K562 (cell line): ENCODE measurements around the gene BTN3A1. TPM values are rescaled to one million over a fixed set of nuclear protein-coding genes. Genes with fewer than 3 reads are reported as not detected.

Experiments
- ATF1 ChIP-seq, 2 experiments: fragments of 450-650 bp in 1 of 2; IDR thresholded peaks; 2 replicates each; pipeline ENCODE4 v1.6.1; 2016; ENCODE audit warnings: missing compliant biosample characterization in 1 of 2, missing genetic modification characterization in 1 of 2
- CEBPB ChIP-seq: fragments of 450-650 bp; IDR thresholded peaks from 2 replicates; pipeline ENCODE4 v1.6.1; 2016; ENCODE audit warnings: missing genetic modification characterization, missing compliant biosample characterization
- HOXB6 ChIP-seq: fragments of 250-450 bp; sonication (Bioruptor Pico); IDR thresholded peaks from 2 replicates; pipeline ENCODE4 v1.5.1; 2022; ENCODE audit warnings: mild to moderate bottlenecking, borderline replicate concordance
- MED1 ChIP-seq: sonication (generic); formaldehyde crosslinking; IDR thresholded peaks from 2 replicates; pipeline ENCODE4 v1.8.1; 2023; ENCODE audit warnings: missing genetic modification reagents, borderline replicate concordance
- NR2C2 ChIP-seq, 2 experiments: fragments of 200-800 bp in 1 of 2; sonication (Bioruptor generic) in 1 of 2; sonication (generic) in 1 of 2; formaldehyde crosslinking in 1 of 2; IDR thresholded peaks; 2 replicates each; pipeline versions ENCODE4 v1.6.1 to v1.8.0; 2016 to 2022; ENCODE audit warnings: mild to moderate bottlenecking in 1 of 2, missing compliant biosample characterization in 1 of 2, missing genetic modification characterization in 1 of 2, missing genetic modification reagents in 1 of 2
- SNRNP70 ChIP-seq: fragments of 200-400 bp; formaldehyde crosslinking; optimal IDR thresholded peaks from 2 replicates; pipeline ENCODE3; 2017; ENCODE audit warnings: low read depth, low read length
- ZFP91 ChIP-seq: sonication (generic); formaldehyde crosslinking; IDR thresholded peaks from 2 replicates; pipeline ENCODE4 v1.8.0; 2022; ENCODE audit warnings: mild to moderate bottlenecking, missing genetic modification reagents
- polyA plus RNA-seq, 8 experiments: library from polyadenylated mRNA; depleted of rRNA in 4 of 8; stranded (reverse) in 5 of 8; unstranded in 3 of 8; fragments of >200 nt; fragmentation: Nextera tagmentation in 2 of 8; fragmentation: Illumina TruSeq in 1 of 8; extraction: Ambion mirVana in 2 of 8; extraction: Trizol in 1 of 8; gene quantifications; 2 replicates each; pipeline versions ENCODE4 v1.2.1 to v1.2.3, GENCODE V29; 2011 to 2014; ENCODE audit warnings: inconsistent platforms in 1 of 8, missing spikeins in 1 of 8
- total RNA-seq, 7 experiments: library from RNA; depleted of rRNA in 6 of 7; stranded (reverse); fragments of >200 nt in 6 of 7; fragmentation: Illumina TruSeq in 2 of 7; extraction: Trizol in 2 of 7; gene quantifications; 2 replicates each; pipeline versions ENCODE4 v1.2.1 to v1.2.3, GENCODE V29; 2011 to 2021; ENCODE audit warnings: low replicate concordance in 1 of 7
- TF ChIP-seq, protein P1 (sequence below): fragments of 250-450 bp; sonication (Bioruptor Pico); IDR thresholded peaks from 2 replicates; pipeline ENCODE4 v1.8.0; 2021; ENCODE audit warnings: borderline replicate concordance, mild to moderate bottlenecking, moderate library complexity; ENCODE audit not compliant: poor library complexity, severe bottlenecking

BTN3A1 gene
- total and polyA plus RNA-seq, 9 of the 15 experiments (the other 6 are each of a cell fraction or from before 2014, with no cell fraction given): 0.84 to 8.5 (median 3.9) TPM

DNA sequence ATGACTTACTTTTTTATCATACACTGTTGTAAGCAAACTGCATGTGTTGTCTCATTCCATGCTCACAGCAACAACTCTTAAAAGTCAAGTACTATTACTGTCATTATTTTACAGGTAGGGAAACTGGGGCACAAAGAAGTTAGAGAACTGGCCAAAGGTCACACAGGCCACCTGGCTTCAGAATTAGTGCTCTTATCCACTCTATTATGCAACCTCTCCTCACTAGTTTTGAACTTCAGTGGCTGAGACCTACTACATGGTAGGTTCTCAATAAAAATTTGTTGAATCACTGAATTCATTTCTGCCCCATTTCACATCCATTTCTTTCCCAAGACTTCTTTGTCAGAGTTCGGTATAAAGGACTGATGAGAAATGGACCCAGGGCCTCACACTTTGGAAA is 35.9 kb downstream of the BTN3A1 start (continued):
- TF ChIP-seq NR2C2 (CRISPR knock-in tag; IDR thresholded peaks at IDR 0.05) (no peak), NR2C2 (tag; IDR thresholded peaks at IDR 0.05) (0 out of 2 replicates have a peak, but pooled peaks have one; percentile 19), ATF1 (CRISPR knock-in tag; IDR thresholded peaks at IDR 0.05) (no peak), ATF1 (tag; IDR thresholded peaks at IDR 0.05) (0 out of 2 replicates have a peak, but pooled peaks have one; percentile 6), CEBPB (tag) (peak; percentile 79), HOXB6 (no peak), MED1 (CRISPR knock-in tag) (no peak), ZFP91 (no peak), SNRNP70 (no peak)
- TF ChIP-seq, protein P1, sequence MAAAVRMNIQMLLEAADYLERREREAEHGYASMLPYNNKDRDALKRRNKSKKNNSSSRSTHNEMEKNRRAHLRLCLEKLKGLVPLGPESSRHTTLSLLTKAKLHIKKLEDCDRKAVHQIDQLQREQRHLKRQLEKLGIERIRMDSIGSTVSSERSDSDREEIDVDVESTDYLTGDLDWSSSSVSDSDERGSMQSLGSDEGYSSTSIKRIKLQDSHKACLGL (CRISPR knock-in tag): no peak
